Adrenal gland (tissue), 5 donors: Measurements from ENCODE around the gene BNIP3.

Experiments
- POLR2A ChIP-seq, 2 donors: fragments of 450-650 bp; IDR thresholded peaks; one replicate each; pipeline ENCODE4 v1.6.1; 2017; ENCODE audit warnings: antibody characterized with exemption in 2 of 2, mild to moderate bottlenecking in 2 of 2, moderate library complexity in 1 of 2
- TF ChIP-seq, protein P1 (sequence below), 6 experiments: fragments of 450-650 bp in 4 of 6; fragments of 200-600 bp in 2 of 6; sonication (generic) in 1 of 6; IDR thresholded peaks; 1 replicate in 5 of 6; 2 replicates in 1 of 6; pipeline versions ENCODE4 v1.5.1 to v1.8.0; 2016 to 2021; ENCODE audit warnings: antibody characterized with exemption in 6 of 6, mild to moderate bottlenecking in 2 of 6, moderate library complexity in 1 of 6
- donor health status: DM: no; HTN: no; CAD: no.

GRCh38 chr10:131959841-131960240 is 21.9 kb downstream of the BNIP3 start:
- TF ChIP-seq, protein P1, sequence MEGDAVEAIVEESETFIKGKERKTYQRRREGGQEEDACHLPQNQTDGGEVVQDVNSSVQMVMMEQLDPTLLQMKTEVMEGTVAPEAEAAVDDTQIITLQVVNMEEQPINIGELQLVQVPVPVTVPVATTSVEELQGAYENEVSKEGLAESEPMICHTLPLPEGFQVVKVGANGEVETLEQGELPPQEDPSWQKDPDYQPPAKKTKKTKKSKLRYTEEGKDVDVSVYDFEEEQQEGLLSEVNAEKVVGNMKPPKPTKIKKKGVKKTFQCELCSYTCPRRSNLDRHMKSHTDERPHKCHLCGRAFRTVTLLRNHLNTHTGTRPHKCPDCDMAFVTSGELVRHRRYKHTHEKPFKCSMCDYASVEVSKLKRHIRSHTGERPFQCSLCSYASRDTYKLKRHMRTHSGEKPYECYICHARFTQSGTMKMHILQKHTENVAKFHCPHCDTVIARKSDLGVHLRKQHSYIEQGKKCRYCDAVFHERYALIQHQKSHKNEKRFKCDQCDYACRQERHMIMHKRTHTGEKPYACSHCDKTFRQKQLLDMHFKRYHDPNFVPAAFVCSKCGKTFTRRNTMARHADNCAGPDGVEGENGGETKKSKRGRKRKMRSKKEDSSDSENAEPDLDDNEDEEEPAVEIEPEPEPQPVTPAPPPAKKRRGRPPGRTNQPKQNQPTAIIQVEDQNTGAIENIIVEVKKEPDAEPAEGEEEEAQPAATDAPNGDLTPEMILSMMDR (IDR thresholded peaks at IDR 0.05), result no peak
- no peak for TF ChIP-seq POLR2A (IDR thresholded peaks at IDR 0.05)
